Esophagus (tissue), 2 donors: Measurements from ENCODE around the gene FIGNL2. TPM values are rescaled to one million over a fixed set of nuclear protein-coding genes. Genes with fewer than 3 reads are reported as not detected.
A peak's percentile ranks its signal among the peaks of the same experiment; 100 is the strongest.
"Not testable (repeated sequence)": the region's sequence is repeated elsewhere in the genome, so short reads cannot be mapped to it uniquely, and the experiment has no call there.

Experiments
- H3K27ac ChIP-seq, 2 donors: one replicate each; pipeline ENCODE4 v1.5.1; 2013; ENCODE audit warnings: low read depth in 2 of 2, mild to moderate bottlenecking in 2 of 2, inconsistent platforms in 1 of 2, low read length in 1 of 2, moderate library complexity in 1 of 2
- H3K27me3 ChIP-seq, 2 donors: one replicate each; pipeline ENCODE4 v1.6.1; 2013; ENCODE audit warnings: low read length in 2 of 2, control low read depth in 1 of 2, mild to moderate bottlenecking in 1 of 2; ENCODE audit not compliant: insufficient read depth in 2 of 2, control insufficient read depth in 1 of 2
- H3K36me3 ChIP-seq, 2 donors: one replicate each; pipeline ENCODE4 v1.6.1; 2013; ENCODE audit warnings: low read length in 1 of 2; ENCODE audit not compliant: control insufficient read depth in 2 of 2, insufficient read depth in 2 of 2
- H3K4me1 ChIP-seq, 2 donors: one replicate each; pipeline ENCODE4 v1.6.1; 2013; ENCODE audit warnings: low read length in 1 of 2; ENCODE audit not compliant: control insufficient read depth in 2 of 2, insufficient read depth in 2 of 2
- H3K4me3 ChIP-seq, 2 donors: one replicate each; pipeline ENCODE4 v1.5.1; 2013; ENCODE audit warnings: low read length in 2 of 2, mild to moderate bottlenecking in 2 of 2, low read depth in 1 of 2, moderate library complexity in 1 of 2
- H3K9me3 ChIP-seq, 2 donors: one replicate each; pipeline ENCODE4 v1.6.1; 2013; ENCODE audit warnings: mild to moderate bottlenecking in 2 of 2, low read depth in 1 of 2, low read length in 1 of 2, moderate library complexity in 1 of 2; ENCODE audit not compliant: control insufficient read depth in 2 of 2, insufficient read depth in 1 of 2
- WGBS, 2 donors: extraction: QIAGEN DNeasy Blood & Tissue Kit; methylation state at CpG; one replicate each; pipeline ENCODE4 v1.1.7; 2013; 5-methylcytosine and 5-hydroxymethylcytosine counted together
- polyA plus RNA-seq, 2 donors: library from polyadenylated mRNA; stranded (reverse); fragments of 200-250 nt; gene quantifications; one replicate each; pipeline ENCODE4 v1.2.3, GENCODE V29; 2013
- donor health status: healthy with polysubstance abuse.
- donor health status: Bipolar disorder and iron deficiency.

Gene FIGNL2
- polyA plus RNA-seq, 2 donors = 0.06 to 0.08 TPM

DNA sequence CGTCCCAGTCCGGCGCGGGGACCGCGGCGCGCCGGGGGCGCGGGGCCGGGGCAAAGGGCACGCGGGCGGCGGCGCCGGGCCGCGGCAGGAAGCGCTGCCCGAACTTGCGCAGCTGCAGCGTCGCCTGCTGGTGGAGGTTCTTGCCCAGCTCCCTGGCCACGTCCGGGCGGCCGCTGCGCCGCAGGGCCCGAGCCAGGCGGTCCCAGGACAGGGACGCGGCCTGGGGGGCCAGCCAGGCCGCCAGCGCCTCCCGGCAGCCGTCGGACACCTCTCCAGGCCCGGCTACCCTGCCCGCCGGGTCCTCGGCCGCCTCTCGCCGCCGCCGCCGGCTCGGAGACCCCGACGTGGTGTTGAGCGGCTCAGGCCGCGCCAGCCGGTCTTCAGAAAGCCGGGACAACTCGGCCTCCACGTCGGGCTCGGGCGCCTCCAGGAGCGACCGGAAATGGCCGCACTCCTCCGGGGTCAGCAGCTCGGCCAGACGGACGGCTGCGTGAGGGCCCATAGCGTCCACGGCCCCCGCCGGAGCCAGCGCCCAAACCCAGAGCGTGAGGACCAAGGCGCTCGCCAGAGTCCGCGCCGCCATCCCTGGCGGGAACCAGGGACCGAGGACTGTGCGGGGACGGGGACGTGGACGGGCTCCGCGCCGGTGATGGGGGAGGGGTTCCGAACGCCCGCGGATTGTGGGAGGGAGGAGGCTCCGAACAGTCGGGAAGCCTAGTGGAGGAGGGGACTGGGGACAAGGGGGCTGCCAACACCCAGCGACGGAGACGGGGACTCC lies 34.0 kb downstream of the FIGNL2 start:
- 4% methylated on average over 84 to 100 of the region's 100 CpGs for WGBS, 2 donors
- Histone ChIP-seq H3K9me3 (no peaks in the 10 kb centered on the region), H3K27me3 (peaks cover 0 to 2% of the 10 kb centered on the region in 2 donors), H3K4me1 (peaks cover 0 to 4% of the 10 kb centered on the region in 2 donors), H3K27ac (peak overlapping the region; percentile 27 to 59), H3K4me3 (peak overlapping the region; percentile 48 to 50), H3K36me3 (no peaks in the 10 kb centered on the region)

DNA sequence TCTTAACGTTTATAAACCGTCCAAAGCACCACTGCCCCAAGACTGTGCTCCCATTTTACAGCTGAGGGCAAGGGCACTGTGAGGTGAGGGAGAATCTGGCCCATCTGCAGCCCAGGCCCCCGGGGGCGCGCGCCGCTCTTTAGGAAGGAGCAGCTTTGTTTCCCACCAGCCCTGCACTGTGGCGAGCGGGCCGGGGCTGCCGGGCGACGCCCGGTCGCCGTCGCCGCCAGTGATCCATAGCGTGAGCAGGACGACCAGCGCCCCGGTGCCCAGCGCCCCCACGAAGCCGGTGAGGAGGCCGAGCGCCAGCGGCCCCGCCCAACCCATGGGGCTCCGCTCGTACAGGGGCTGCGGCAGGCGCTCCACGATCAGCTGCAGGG lies 34.6 kb downstream of the FIGNL2 start:
- no peaks in the 10 kb centered on the region for H3K36me3 ChIP-seq
- WGBS, 2 donors = 12 to 20% methylated on average over 19 to 34 of the region's 34 CpGs
- H3K4me1 ChIP-seq = peaks cover 0 to 4% of the 10 kb centered on the region in 2 donors
- H3K9me3 ChIP-seq = no peaks in the 10 kb centered on the region
- H3K27ac ChIP-seq = no peak overlapping the region
- peaks cover 0 to 2% of the 10 kb centered on the region in 2 donors for H3K27me3 ChIP-seq
- peak overlapping the region; percentile 48 to 50 for H3K4me3 ChIP-seq

DNA sequence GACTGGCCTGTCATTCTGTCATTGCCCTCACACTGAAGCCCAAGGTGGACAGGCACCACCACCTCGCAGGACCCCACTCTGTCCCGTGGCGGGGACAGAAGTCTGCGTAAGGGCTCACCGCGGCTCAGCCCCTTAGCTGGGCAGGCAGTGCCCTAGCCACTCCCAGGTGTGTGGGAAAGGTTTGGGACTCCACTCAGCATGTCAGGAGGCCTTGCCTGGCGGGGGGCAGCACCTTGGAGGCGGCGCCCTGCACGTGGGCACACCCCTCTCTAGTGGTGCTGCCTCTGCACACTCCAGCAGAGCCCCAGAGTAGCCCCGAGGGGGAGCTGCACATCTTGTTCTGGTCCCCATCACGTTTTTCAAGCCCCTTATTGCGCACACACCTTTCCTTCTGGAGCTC lies 35.6 kb downstream of the FIGNL2 start:
- no peak overlapping the region for H3K4me3 ChIP-seq
- H3K4me1 ChIP-seq = peaks cover 0 to 4% of the 10 kb centered on the region in 2 donors
- no peak overlapping the region for H3K27ac ChIP-seq
- H3K36me3 ChIP-seq = no peaks in the 10 kb centered on the region
- WGBS, 2 donors = 84 to 85% methylated on average over 13 of the region's 13 CpGs
- peaks cover 0 to 2% of the 10 kb centered on the region in 2 donors for H3K27me3 ChIP-seq
- H3K9me3 ChIP-seq = no peaks in the 10 kb centered on the region

DNA sequence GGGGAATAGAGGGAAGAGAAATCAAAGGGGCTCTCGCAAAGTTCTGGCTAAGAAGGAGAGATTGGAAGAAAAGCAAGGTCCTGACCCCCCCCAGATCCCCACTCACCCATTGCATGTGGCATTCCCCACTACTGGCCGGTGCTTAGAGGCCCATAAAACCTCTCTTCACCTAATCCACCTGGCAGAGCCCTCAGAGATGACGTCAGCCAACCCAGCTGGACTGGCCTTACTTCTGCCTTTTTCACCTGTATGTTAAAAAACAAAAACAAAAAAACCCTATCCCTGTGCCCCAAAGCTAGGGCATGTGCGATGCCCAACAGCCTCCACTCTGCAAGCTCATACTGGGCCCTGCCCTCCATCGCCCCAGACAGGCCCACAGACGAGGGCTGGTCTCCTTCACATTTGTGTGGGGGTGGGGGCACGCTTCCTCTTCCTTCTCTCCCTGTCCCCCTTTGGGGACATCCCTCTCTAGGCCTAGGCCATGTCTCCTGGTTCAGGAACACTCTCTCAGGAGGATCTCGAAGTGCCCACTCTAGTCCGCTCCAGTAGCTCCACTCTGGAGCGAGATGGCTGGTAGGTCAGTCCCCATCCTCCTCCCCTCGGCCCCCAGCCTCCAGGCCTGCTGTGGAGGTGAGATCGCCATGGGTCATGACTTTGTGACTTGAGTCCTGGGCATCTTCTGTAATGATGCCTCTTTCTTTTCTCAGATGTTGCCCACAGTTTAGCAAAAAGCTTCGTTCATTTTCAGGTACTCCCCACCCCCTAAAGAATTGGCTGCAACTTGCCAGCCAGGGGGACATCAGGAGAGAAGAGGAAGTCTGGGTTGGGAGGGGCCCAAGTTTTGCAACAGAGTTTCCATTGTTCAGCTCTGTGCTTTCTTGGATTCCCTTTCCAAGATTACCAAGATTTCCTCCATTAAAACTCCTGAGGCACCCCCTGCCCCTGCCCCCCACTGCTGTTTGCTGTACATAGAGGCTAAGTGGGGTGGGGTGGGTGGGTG lies 37.0 kb downstream of the FIGNL2 start:
- Histone ChIP-seq H3K4me3 (no peak overlapping the region), H3K9me3 (no peaks in the 10 kb centered on the region), H3K27me3 (peaks cover 0 to 2% of the 10 kb centered on the region in 2 donors), H3K36me3 (no peaks in the 10 kb centered on the region), H3K4me1 (peaks cover 0 to 4% of the 10 kb centered on the region in 2 donors), H3K27ac (no peak overlapping the region)
- 73 to 74% methylated on average over 13 of the region's 13 CpGs for WGBS, 2 donors

DNA sequence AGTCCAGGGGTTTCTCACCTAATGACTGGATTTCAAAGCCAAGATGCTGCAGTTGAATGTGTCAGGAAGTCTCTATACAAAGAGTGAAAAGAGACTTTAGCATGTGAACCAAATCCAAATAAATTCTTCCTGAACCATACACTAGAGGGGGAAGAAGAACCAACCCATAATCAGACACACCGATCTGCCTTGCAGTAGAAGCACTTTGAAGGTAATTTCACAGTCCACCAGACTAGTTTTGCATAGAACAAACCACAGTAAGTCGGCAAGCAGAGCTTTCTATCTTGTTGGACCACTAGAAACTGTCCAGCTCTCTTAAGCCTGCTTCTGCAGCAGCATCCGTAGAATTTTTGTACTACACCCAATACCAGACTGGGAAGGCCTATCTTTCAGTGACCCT lies 39.3 kb downstream of the FIGNL2 start:
- 78 to 81% methylated on average over 3 of the region's 3 CpGs for WGBS, 2 donors
- H3K27me3 ChIP-seq = peaks cover 0 to 2% of the 10 kb centered on the region in 2 donors

GRCh38 chr12:51806896-51807295 lies 41.6 kb downstream of the FIGNL2 start:
- 91 to 92% methylated on average over 16 of the region's 16 CpGs for WGBS, 2 donors
- no peaks in the 10 kb centered on the region for H3K27me3 ChIP-seq

More for the DNA sequence above, 39.3 kb downstream of the FIGNL2 start:
- Histone ChIP-seq H3K4me1 (no peaks in the 10 kb centered on the region), H3K9me3 (no peaks in the 10 kb centered on the region), H3K4me3 (no peak overlapping the region), H3K27ac (no peak overlapping the region), H3K36me3 (no peaks in the 10 kb centered on the region)

DNA sequence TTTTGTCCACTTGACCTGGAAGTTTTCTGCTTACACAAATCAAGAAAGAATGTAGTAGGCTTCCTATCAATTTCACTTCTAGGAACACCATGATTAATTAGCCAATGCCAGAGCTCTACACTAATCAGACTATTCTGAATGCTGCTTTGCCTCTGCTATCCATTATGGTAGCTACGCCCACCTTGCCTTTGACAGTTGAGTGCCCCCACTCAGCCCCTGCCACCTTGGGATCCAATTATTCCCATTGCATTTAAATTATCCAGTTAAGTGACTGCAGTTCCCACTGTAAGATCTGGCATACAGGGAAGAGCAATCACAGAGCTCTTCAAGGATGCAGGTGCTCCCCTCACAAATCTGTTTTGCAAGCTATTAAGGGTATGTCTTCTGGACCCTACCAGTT lies 47.5 kb downstream of the FIGNL2 start:
- no peaks in the 10 kb centered on the region for H3K36me3 ChIP-seq
- 99 to 100% methylated on average over 1 of the region's 1 CpG for WGBS, 2 donors
- H3K27ac ChIP-seq = no peak overlapping the region
- no peaks in the 10 kb centered on the region for H3K9me3 ChIP-seq
- no peaks in the 10 kb centered on the region for H3K27me3 ChIP-seq
- H3K4me1 ChIP-seq = no peaks in the 10 kb centered on the region
- H3K4me3 ChIP-seq = no peak overlapping the region

More at GRCh38 chr12:51806896-51807295, 41.6 kb downstream of the FIGNL2 start:
- H3K4me1 ChIP-seq = no peaks in the 10 kb centered on the region
- H3K27ac ChIP-seq = no peak overlapping the region
- H3K4me3 ChIP-seq = no peak overlapping the region
- no peaks in the 10 kb centered on the region for H3K9me3 ChIP-seq
- no peaks in the 10 kb centered on the region for H3K36me3 ChIP-seq

DNA sequence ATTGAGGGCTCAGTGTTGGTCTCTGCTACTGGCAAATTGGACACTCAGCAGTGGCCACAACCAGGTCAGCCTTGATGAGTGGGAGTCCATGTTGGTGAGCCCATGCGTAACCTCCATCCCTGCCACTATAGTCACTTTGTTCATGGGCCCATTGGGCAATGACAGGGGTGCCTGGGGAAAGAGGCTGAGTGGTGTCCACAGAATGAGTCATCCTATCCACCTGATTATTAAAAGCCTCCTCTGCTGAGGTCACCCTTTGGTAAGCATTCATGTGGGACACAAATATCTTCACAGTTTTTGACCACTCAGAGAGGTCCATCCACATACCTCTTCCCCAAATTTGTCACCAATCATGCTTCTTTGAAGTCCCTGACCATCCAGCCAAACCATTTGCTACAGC lies 50.0 kb downstream of the FIGNL2 start:
- H3K4me1 ChIP-seq = no peaks in the 10 kb centered on the region
- H3K36me3 ChIP-seq = no peaks in the 10 kb centered on the region
- 96 to 100% methylated on average over 1 of the region's 1 CpG for WGBS, 2 donors
- H3K27ac ChIP-seq = no peak overlapping the region
- H3K4me3 ChIP-seq = no peak overlapping the region
- H3K27me3 ChIP-seq = no peaks in the 10 kb centered on the region
- H3K9me3 ChIP-seq = no peaks in the 10 kb centered on the region

- H3K4me3 ChIP-seq, H3K4me1 ChIP-seq, H3K27me3 ChIP-seq, H3K36me3 ChIP-seq, H3K27ac ChIP-seq, H3K9me3 ChIP-seq: not testable (repeated sequence)
- 92 to 97% methylated on average over 4 of the region's 4 CpGs for WGBS, 2 donors
Measured at GRCh38 chr12:51798051-51798450, 50.5 kb downstream of the FIGNL2 start.
